Measurements from ENCODE around the gene PDZK1IP1. TPM values are rescaled to one million over a fixed set of nuclear protein-coding genes. Genes with fewer than 3 reads are reported as not detected.

The PDZK1IP1 gene
- total RNA-seq, 1 experiment from 2014 or later = 19.6 TPM

GRCh38 chr1:47219590-47220220 lies 29.9 kb upstream of the PDZK1IP1 start:
- ChIA-PET CTCF (interaction anchor here (1.0 kb wide), 1 partner anchor 26 kb away, joined by 3 read pairs; no protein-coding TSS in a partner anchor), POLR2A (no interaction called here)
- intact Hi-C loops (cut with micrococcal nuclease) = no loop called here
- Mint-ChIP-seq H3K4me1 (ENCODE audit: insufficient read depth, unreplicated experiment) (no peaks in the 10 kb centered on the region), H3K9me3 (ENCODE audit: unreplicated experiment) (no peaks in the 10 kb centered on the region), H3K36me3 (ENCODE audit: insufficient read depth, unreplicated experiment) (peaks cover 6% of the 10 kb centered on the region), H3K27me3 (ENCODE audit: insufficient read depth, unreplicated experiment) (no peaks in the 10 kb centered on the region), H3K4me3 (ENCODE audit: unreplicated experiment) (no peak overlapping the region), H3K27ac (ENCODE audit: low read depth, unreplicated experiment) (no peak overlapping the region)
- BruUV-seq (replicated peaks) = no TSS peak
- DNase-seq (ENCODE audit: unreplicated experiment) = no peak
- TF ChIP-seq, protein P1, sequence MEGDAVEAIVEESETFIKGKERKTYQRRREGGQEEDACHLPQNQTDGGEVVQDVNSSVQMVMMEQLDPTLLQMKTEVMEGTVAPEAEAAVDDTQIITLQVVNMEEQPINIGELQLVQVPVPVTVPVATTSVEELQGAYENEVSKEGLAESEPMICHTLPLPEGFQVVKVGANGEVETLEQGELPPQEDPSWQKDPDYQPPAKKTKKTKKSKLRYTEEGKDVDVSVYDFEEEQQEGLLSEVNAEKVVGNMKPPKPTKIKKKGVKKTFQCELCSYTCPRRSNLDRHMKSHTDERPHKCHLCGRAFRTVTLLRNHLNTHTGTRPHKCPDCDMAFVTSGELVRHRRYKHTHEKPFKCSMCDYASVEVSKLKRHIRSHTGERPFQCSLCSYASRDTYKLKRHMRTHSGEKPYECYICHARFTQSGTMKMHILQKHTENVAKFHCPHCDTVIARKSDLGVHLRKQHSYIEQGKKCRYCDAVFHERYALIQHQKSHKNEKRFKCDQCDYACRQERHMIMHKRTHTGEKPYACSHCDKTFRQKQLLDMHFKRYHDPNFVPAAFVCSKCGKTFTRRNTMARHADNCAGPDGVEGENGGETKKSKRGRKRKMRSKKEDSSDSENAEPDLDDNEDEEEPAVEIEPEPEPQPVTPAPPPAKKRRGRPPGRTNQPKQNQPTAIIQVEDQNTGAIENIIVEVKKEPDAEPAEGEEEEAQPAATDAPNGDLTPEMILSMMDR (IDR thresholded peaks at IDR 0.05; ENCODE audit: unreplicated experiment) = no peak

DNA sequence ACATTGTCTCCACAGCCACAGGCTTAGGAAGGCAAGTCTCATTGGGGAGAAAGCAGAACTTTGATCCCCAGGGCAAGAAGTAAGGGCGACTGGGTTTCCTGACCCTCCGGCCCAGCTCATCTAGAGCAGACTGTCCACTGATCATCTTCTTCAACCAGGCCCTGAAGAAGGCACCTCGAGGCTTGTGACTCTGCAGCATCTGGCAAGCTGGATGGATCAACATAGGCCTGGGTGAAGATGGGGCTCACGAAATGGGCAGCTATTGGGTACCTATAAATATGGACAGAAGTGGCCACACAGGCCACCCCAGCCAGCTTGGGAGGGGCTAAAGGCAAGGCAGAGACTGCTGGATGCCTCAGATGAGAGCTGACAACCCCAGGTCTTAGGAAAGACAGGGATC lies 29.2 kb upstream of the PDZK1IP1 start:
- POLR2A ChIA-PET = no interaction called here
- peaks cover 6% of the 10 kb centered on the region for H3K36me3 Mint-ChIP-seq (ENCODE audit: insufficient read depth, unreplicated experiment)
- H3K27me3 Mint-ChIP-seq (ENCODE audit: insufficient read depth, unreplicated experiment) = no peaks in the 10 kb centered on the region
- no peaks in the 10 kb centered on the region for H3K4me1 Mint-ChIP-seq (ENCODE audit: insufficient read depth, unreplicated experiment)
- no peaks in the 10 kb centered on the region for H3K9me3 Mint-ChIP-seq (ENCODE audit: unreplicated experiment)
- H3K27ac Mint-ChIP-seq (ENCODE audit: low read depth, unreplicated experiment) = no peak overlapping the region
- BruUV-seq (replicated peaks) = no TSS peak
- CTCF ChIA-PET = interaction anchor here (1.1 kb wide), 1 partner anchor 25 kb away, joined by 3 read pairs; no protein-coding TSS in a partner anchor
- TF ChIP-seq, protein P1 (IDR thresholded peaks at IDR 0.05; ENCODE audit: unreplicated experiment) = no peak
- H3K4me3 Mint-ChIP-seq (ENCODE audit: unreplicated experiment) = no peak overlapping the region
- DNase-seq (ENCODE audit: unreplicated experiment) = no peak
- intact Hi-C loops (cut with micrococcal nuclease) = no loop called here

GRCh38 chr1:47216278-47217059 lies 26.6 kb upstream of the PDZK1IP1 start:
- Mint-ChIP-seq H3K27me3 (ENCODE audit: insufficient read depth, unreplicated experiment) (no peaks in the 10 kb centered on the region), H3K9me3 (ENCODE audit: unreplicated experiment) (no peaks in the 10 kb centered on the region), H3K4me3 (ENCODE audit: unreplicated experiment) (no peak overlapping the region), H3K27ac (ENCODE audit: low read depth, unreplicated experiment) (no peak overlapping the region), H3K36me3 (ENCODE audit: insufficient read depth, unreplicated experiment) (peaks cover 6% of the 10 kb centered on the region), H3K4me1 (ENCODE audit: insufficient read depth, unreplicated experiment) (no peaks in the 10 kb centered on the region)
- BruUV-seq (replicated peaks) = no TSS peak
- ChIA-PET POLR2A (no interaction called here), CTCF (interaction anchor here (1.7 kb wide), 1 partner anchor 11 kb away, joined by 7 read pairs; no protein-coding TSS in a partner anchor)
- intact Hi-C loops (cut with micrococcal nuclease) = no loop called here
- TF ChIP-seq, protein P1 (IDR thresholded peaks at IDR 0.05; ENCODE audit: unreplicated experiment) = no peak
- DNase-seq (ENCODE audit: unreplicated experiment) = no peak

- no peaks in the 10 kb centered on the region for H3K9me3 Mint-ChIP-seq (ENCODE audit: unreplicated experiment)
- DNase-seq (ENCODE audit: unreplicated experiment) = no peak
- no TSS peak for BruUV-seq (replicated peaks)
- H3K27me3 Mint-ChIP-seq (ENCODE audit: insufficient read depth, unreplicated experiment) = no peaks in the 10 kb centered on the region
- H3K4me3 Mint-ChIP-seq (ENCODE audit: unreplicated experiment) = no peak overlapping the region
- TF ChIP-seq, protein P1 (IDR thresholded peaks at IDR 0.05; ENCODE audit: unreplicated experiment) = no peak
- H3K4me1 Mint-ChIP-seq (ENCODE audit: insufficient read depth, unreplicated experiment) = no peaks in the 10 kb centered on the region
- H3K36me3 Mint-ChIP-seq (ENCODE audit: insufficient read depth, unreplicated experiment) = peaks cover 1% of the 10 kb centered on the region
- ChIA-PET CTCF (interaction anchor here (0.9 to 1.7 kb wide), 2 partner anchors 10 to 40 kb away, joined by 3 to 7 read pairs; no protein-coding TSS in a partner anchor), POLR2A (no interaction called here)
- intact Hi-C loops (cut with micrococcal nuclease) = no loop called here
- H3K27ac Mint-ChIP-seq (ENCODE audit: low read depth, unreplicated experiment) = no peak overlapping the region
These were observed 25.9 kb upstream of the PDZK1IP1 start for GRCh38 chr1:47215713-47216112.

All from MCF 10A (cell line).